Placental epithelial cell (primary cell): ENCODE results near the gene AMPH. TPM values are rescaled to one million over a fixed set of nuclear protein-coding genes. Genes with fewer than 3 reads are reported as not detected.

Experiments used
- small RNA-seq: library from RNA; depleted of rRNA; stranded (forward); fragments of <200 nt; gene quantifications from one replicate; pipeline ENCODE3, GENCODE V24; 2012
- total RNA-seq: library from RNA; depleted of rRNA; stranded (reverse); fragments of >200 nt; gene quantifications from 2 replicates; pipeline ENCODE4 v1.2.3, GENCODE V29; 2012

AMPH gene
- total RNA-seq, result under 0.01 TPM in 1 of 2 replicates, not detected in the other

GRCh38 chr7:38630720-38631673 is at the start of gene AMPH:
Gene AMPH (minus strand): TSS chr7:38631373. CDS start chr7:38631351, 22 bp downstream.

Small RNAs within 50 kb of the gene (small RNA-seq; reads per million reads assigned to genes)
- not detected for gene RN7SL83P
- not detected for gene TRGV6
